Measurements from ENCODE around the gene NLGN1. TPM values are rescaled to one million over a fixed set of nuclear protein-coding genes. Genes with fewer than 3 reads are reported as not detected.

The NLGN1 gene
- total RNA-seq, 1 donor from 2014 or later = not detected

DNA sequence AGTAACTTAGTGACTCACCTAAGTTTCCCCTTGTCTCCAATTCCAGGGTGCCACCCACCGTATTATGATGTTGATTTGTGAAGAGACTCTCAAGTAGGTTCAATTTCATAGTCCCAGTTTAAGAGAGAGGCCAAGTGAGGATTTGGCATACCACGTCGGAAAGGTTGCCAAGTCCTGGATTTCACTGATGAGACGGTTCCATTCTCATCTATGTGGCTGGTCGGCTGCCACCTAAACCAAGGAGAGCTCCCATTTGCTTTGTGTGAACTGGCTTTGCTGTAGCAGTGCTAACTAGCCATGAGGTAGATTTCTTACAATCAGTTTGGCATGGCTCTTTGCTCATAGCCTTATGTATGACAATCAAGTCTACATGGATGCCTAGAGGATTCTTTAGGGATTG lies 653.6 kb downstream of the NLGN1 start:
- Mint-ChIP-seq H3K4me3 (ENCODE audit: unreplicated experiment) (no peak overlapping the region), H3K9me3 (ENCODE audit: low read depth) (no peaks in the 10 kb centered on the region), H3K27ac (ENCODE audit: unreplicated experiment) (no peak overlapping the region), H3K36me3 (ENCODE audit: low read depth) (peaks cover 2% of the 10 kb centered on the region), H3K4me1 (ENCODE audit: low read depth) (no peaks in the 10 kb centered on the region), H3K27me3 (ENCODE audit: low read depth) (no peaks in the 10 kb centered on the region)
- TF ChIP-seq, protein P1, sequence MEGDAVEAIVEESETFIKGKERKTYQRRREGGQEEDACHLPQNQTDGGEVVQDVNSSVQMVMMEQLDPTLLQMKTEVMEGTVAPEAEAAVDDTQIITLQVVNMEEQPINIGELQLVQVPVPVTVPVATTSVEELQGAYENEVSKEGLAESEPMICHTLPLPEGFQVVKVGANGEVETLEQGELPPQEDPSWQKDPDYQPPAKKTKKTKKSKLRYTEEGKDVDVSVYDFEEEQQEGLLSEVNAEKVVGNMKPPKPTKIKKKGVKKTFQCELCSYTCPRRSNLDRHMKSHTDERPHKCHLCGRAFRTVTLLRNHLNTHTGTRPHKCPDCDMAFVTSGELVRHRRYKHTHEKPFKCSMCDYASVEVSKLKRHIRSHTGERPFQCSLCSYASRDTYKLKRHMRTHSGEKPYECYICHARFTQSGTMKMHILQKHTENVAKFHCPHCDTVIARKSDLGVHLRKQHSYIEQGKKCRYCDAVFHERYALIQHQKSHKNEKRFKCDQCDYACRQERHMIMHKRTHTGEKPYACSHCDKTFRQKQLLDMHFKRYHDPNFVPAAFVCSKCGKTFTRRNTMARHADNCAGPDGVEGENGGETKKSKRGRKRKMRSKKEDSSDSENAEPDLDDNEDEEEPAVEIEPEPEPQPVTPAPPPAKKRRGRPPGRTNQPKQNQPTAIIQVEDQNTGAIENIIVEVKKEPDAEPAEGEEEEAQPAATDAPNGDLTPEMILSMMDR (IDR thresholded peaks at IDR 0.05) = no peak
- DNase-seq (ENCODE audit: low spot score) = no peak

DNA sequence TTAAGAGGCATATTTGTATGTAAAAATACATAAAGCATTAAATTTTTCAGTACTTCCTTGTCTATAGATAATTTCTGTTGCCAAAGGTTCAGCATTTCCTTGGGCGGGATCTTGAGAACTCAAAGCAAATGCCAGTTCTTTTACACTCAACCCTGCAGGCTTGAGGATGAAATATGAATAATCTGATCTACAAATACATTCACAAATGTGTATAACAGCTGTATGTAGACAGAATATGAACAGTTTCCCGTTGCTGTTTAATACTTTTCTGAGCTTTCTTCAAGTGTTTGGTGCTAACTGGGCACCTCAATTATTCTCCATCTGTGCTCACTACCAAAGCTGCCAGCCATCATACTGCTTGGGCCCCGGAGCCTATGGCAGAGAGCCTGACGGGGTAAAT lies 661.3 kb downstream of the NLGN1 start:
- no peak for DNase-seq (ENCODE audit: low spot score)
- no peak overlapping the region for H3K27ac Mint-ChIP-seq (ENCODE audit: unreplicated experiment)
- H3K4me3 Mint-ChIP-seq (ENCODE audit: unreplicated experiment) = no peak overlapping the region

DNA sequence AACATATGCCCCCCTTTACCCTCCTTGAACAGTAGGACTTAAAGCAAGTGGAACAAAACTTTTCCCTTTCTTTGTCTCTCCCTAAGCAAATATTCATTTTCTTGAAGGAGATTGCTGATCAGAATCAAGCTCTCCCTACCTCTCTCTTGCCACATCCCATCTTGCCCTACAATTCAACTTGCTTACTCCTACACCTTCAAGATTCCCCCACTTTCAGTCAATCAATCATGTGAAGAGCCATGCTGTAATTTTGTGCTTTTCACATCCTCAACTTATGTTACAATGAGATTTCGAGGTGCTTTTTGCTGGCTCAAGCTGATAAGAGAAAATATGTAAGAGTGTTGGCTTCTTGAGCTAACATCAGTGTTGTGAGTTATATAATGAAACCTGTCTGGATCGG lies 662.9 kb downstream of the NLGN1 start:
- Mint-ChIP-seq H3K4me1 (ENCODE audit: low read depth) (no peaks in the 10 kb centered on the region), H3K27ac (ENCODE audit: unreplicated experiment) (no peak overlapping the region), H3K36me3 (ENCODE audit: low read depth) (peaks cover 4% of the 10 kb centered on the region), H3K4me3 (ENCODE audit: unreplicated experiment) (no peak overlapping the region), H3K27me3 (ENCODE audit: low read depth) (no peaks in the 10 kb centered on the region), H3K9me3 (ENCODE audit: low read depth) (peaks cover 16% of the 10 kb centered on the region)
- DNase-seq (ENCODE audit: low spot score) = no peak
- TF ChIP-seq, protein P1 (IDR thresholded peaks at IDR 0.05) = no peak

More for the DNA sequence above, 661.3 kb downstream of the NLGN1 start:
- no peaks in the 10 kb centered on the region for H3K27me3 Mint-ChIP-seq (ENCODE audit: low read depth)
- peaks cover 4% of the 10 kb centered on the region for H3K36me3 Mint-ChIP-seq (ENCODE audit: low read depth)
- TF ChIP-seq, protein P1 (IDR thresholded peaks at IDR 0.05) = no peak
- H3K4me1 Mint-ChIP-seq (ENCODE audit: low read depth) = no peaks in the 10 kb centered on the region
- H3K9me3 Mint-ChIP-seq (ENCODE audit: low read depth) = peaks cover 16% of the 10 kb centered on the region

DNA sequence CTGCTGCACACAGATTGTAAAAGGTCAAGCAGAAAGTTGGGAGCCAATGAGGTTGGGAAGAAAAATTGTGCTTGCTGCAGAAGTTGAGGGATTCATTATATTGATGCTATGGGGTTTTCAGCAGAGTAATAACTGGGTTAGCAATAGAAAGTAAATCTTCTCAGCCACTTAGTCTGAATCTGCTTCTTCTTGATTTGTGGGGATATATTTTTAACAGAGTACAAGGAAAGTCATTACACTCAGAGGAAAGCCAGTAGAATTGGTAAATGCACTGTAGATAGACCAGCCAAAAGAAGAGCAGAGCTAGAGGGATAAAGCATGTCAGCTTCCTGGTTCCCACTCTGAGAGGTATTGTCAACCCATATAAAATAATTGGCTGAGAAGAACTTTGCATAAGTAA lies 663.6 kb downstream of the NLGN1 start:
- peaks cover 20% of the 10 kb centered on the region for H3K9me3 Mint-ChIP-seq (ENCODE audit: low read depth)
- TF ChIP-seq, protein P1 (IDR thresholded peaks at IDR 0.05) = no peak
- H3K27ac Mint-ChIP-seq (ENCODE audit: unreplicated experiment) = no peak overlapping the region
- H3K36me3 Mint-ChIP-seq (ENCODE audit: low read depth) = peaks cover 4% of the 10 kb centered on the region
- H3K4me1 Mint-ChIP-seq (ENCODE audit: low read depth) = no peaks in the 10 kb centered on the region
- H3K27me3 Mint-ChIP-seq (ENCODE audit: low read depth) = no peaks in the 10 kb centered on the region
- DNase-seq (ENCODE audit: low spot score) = no peak
- H3K4me3 Mint-ChIP-seq (ENCODE audit: unreplicated experiment) = no peak overlapping the region

DNA sequence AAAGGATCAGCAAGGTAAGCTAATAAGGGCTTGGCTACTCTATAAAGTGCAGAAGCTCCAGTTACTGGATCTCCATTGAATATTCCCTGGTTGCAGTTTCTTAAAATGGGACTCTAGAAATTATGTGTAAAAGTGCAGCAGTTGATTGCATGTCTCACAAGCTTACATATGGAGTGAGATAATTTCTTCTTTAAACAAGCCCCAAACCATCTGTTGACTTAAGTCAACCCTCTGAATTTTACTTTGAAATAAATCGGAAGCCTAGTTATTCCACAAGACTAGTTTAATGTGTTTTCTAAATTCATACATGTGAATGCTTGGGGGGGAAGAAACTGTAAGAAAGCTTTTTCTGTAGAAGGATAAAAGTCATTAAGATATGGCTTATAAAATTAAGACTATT lies 664.2 kb downstream of the NLGN1 start:
- Mint-ChIP-seq H3K9me3 (ENCODE audit: low read depth) (peaks cover 20% of the 10 kb centered on the region), H3K36me3 (ENCODE audit: low read depth) (peaks cover 4% of the 10 kb centered on the region)
- TF ChIP-seq, protein P1 (IDR thresholded peaks at IDR 0.05) = no peak

More for the DNA sequence above, 664.2 kb downstream of the NLGN1 start:
- H3K27me3 Mint-ChIP-seq (ENCODE audit: low read depth) = no peaks in the 10 kb centered on the region
- no peak for DNase-seq (ENCODE audit: low spot score)
- no peak overlapping the region for H3K27ac Mint-ChIP-seq (ENCODE audit: unreplicated experiment)
- no peaks in the 10 kb centered on the region for H3K4me1 Mint-ChIP-seq (ENCODE audit: low read depth)
- H3K4me3 Mint-ChIP-seq (ENCODE audit: unreplicated experiment) = no peak overlapping the region
